ENCODE data around the gene SLC41A2.
"Not testable (repeated sequence)": the region's sequence is repeated elsewhere in the genome, so short reads cannot be mapped to it uniquely, and the experiment has no call there.

SLC41A2 gene

DNA sequence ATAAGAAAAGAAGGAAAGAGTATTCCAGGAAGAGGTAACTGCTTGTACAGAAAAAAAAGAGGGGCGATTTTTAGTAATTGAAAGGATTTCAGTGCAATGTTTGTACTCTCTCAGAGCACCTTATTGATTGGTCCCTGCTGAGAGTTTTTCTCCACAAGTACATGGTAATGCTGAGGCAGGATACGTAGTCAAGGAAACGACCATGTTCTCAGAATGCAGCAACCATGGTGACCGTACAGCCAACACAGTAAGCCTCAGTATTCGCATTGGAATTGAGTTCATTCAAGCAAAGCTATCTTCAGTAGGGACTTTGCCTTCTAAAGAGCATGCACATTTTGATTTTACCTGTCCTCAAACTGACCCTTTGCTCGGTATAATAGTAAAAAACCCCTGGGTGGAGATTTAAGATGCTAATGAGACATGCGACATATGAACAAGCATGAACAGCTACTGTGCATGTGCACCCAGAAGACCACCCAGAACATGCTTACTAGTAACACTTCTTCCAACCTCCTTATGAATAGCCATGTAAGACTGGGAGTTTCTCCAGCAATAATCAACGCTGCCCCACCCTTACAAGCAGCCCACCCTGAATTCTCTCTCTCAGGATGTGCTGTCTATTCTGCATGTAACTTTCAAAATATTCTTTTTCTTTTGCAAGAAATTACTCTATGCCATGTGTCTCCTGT lies 6.2 kb upstream of the SLC41A2 start:
- no peak for DNase-seq (ENCODE audit: low read depth)

- DNase-seq (ENCODE audit: low read depth) = no peak
These were observed 5.7 kb upstream of the SLC41A2 start for GRCh38 chr12:104963757-104964156.

- no peak for DNase-seq (ENCODE audit: low read depth)
These were observed 2.4 kb upstream of the SLC41A2 start for GRCh38 chr12:104960464-104960863.

DNA sequence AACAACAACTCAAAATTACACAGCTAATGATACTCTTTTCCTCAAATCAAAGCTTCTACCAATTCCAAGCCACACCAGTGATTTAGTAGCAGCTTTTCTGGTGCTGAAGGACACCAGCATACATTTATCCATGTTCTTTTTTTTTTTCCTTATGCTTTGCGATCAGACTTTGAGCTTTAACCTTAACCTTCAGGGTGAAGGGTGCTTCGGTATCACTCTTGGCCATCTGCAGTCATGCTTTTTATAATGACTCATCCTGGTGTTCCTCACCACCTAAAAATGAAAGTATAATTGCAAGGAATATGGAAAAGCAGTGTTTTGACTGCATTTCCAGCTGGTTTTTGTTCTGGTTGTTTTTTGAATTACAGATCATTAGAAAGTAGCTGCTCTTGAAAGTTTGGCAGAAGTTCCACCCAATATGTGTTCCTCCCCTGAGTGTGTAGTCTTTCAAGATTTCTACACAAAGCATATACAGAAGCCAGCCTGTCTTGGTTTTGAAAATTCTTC lies 1.3 kb upstream of the SLC41A2 start:
- no peak for DNase-seq (ENCODE audit: low read depth)

- no peak for DNase-seq (ENCODE audit: low read depth)
These were observed 780 bp upstream of the SLC41A2 start for GRCh38 chr12:104958805-104959334.

DNA sequence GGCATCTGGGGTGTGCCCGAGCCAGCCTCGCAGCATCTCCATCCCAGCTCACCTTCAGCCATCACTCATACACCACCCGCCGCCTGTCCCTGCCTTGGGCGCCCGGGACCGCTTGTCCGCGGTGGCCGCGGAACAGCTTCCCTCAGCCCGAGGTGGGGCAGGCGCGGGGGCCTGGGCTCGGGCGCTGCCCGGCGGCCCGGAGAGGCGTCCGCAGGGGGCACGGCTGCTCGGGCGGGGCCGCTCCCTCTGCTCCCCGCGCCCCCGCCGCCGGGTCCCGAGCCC lies 430 bp downstream of the SLC41A2 start:
- peak; percentile 8 for DNase-seq (ENCODE audit: low read depth)

GRCh38 chr12:104956870-104957718 lies 996 bp downstream of the SLC41A2 start:
- no peak for DNase-seq (ENCODE audit: low read depth)

GRCh38 chr12:104955703-104956102 lies 2.4 kb downstream of the SLC41A2 start:
- no peak for DNase-seq (ENCODE audit: low read depth)

- DNase-seq (ENCODE audit: low read depth) = no peak
These were observed 4.8 kb downstream of the SLC41A2 start for GRCh38 chr12:104953323-104953722.

GRCh38 chr12:104952816-104953215 lies 5.3 kb downstream of the SLC41A2 start:
- no peak for DNase-seq (ENCODE audit: low read depth)

DNA sequence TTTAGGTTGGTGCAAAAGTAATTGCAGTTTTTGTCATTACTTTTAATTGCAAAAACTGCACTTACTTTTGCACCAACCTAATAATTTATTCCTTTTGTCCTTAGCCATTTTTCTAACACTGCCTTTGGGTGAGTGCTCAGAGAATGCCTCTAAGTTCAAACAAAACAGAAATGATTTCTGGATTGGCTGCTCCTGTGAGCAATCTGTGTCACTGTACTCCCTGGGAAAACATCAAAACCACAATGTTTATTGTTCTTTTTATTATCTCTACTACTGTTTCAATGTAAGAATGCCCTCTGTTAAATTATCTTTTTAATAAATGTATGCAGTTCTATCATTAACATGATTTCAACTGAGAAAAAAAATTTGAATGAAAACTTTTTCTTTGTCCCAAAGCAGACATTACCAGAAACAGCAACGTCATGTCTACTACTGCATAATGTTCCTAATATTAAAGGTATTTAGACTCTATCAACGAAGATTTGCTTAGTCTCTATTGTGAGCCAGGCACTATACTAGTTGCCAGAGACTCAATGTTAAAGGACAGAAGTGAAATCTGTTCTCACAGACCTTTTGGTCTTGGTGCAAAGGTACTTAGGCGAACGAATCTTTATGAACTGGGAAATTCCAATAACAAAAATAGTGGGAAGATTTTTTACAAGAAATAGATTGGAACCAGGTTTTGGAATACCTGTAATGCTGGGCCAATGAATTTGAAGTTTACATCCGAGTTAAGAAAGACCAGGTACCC lies 6.2 kb downstream of the SLC41A2 start:
- DNase-seq (ENCODE audit: low read depth) = no peak

- DNase-seq (ENCODE audit: low read depth) = not testable (repeated sequence)
These were observed 9.4 kb downstream of the SLC41A2 start for GRCh38 chr12:104948716-104949115.

DNA sequence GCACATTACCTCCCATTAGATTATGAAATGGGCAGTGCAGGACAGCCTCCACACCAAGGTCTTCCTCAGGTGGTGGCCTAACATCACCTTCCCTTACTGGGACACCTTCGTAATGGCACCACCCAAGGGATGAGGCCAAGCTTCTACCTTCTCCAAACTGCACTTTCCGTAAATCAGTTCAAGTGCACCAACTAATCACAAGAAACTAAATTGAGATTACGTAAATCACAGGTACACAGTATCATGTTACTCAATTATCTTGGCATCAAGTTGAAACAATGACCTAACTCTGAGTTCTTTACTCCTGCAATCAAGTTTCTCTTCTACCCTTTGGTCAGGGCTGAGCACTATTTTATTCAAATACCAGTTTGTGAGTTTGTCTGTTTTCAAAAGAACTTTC lies 13.8 kb downstream of the SLC41A2 start:
- no peak for DNase-seq (ENCODE audit: low read depth)

DNA sequence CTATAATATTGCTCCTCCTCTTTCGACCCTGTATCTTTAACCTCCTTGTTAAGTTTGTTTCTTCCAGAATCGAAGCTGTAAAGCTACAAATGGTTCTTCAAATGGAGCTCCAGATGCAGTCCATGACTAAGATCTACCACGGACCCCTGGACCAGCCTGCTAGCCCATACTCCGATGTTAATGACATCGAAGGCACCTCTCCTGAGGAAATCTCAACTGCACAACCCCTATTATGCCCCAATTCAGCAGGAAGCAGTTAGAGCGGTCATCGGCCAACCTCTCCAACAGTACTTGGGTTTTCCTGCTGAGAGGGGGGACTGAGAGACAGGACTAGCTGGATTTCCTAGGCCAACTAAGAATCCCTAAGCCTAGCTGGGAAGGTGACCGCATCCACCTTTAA lies 14.7 kb downstream of the SLC41A2 start:
- not testable (repeated sequence) for DNase-seq (ENCODE audit: low read depth)

GRCh38 chr12:104942075-104942474 lies 16.0 kb downstream of the SLC41A2 start:
- no peak for DNase-seq (ENCODE audit: low read depth)

- DNase-seq (ENCODE audit: low read depth) = no peak
These were observed 16.6 kb downstream of the SLC41A2 start for GRCh38 chr12:104941454-104941853.

- no peak for DNase-seq (ENCODE audit: low read depth)
These were observed 19.0 kb downstream of the SLC41A2 start for GRCh38 chr12:104939089-104939488.

DNA sequence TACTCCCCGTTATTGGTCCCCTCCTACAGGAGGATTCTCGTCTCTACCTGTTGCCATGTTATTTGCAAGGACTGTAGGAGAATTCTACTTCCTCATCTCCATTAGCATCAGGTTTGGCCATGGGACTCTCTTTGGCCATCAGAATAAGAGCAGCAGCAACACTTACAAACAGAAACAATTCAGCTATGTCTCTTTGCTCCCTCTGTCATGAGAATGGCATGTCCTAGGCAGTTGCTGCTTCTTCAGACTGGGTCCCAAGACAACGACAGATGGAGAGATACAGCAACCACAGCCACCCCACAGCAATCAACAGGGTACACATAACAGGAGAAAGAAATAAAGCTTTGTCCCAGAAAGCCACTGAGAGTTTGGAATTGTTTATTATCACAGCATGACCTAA lies 19.7 kb downstream of the SLC41A2 start:
- no peak for DNase-seq (ENCODE audit: low read depth)

DNA sequence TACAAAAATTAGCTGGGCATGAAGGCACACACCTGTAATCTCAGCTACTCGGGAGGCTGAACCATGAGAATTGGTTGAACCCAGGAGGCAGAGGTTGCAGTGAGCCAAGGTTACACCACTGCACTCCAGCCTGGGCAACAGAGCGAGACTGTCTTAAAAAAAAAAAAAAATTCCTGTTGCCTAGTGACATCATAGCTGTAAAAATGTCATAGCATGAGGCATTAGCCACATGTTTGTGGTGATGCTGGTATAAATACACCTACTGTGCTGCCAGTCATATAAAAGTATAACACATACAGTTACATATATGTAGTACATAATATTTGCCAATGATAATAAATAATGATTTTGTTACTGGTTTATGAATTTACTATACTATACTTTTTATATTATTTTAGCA lies 22.2 kb downstream of the SLC41A2 start:
- DNase-seq (ENCODE audit: low read depth) = no peak

DNA sequence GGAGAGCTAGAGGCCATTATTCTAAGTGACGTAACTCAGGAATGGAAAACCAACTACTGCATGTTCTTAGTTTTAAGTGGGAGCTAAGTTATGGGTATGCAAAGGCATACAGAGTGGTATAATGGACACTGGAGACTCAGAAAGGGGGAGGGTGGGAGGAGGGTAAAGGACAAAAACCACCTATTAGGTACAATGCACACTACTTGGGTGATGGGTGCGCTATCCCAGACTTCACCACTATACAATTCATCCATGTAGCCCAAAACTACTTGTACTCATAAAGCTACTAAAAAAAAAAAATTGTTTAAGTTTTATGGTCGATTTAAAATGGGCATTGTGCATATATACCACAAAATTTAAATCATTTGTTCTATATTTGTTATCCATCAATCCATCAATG lies 24.3 kb downstream of the SLC41A2 start:
- no peak for DNase-seq (ENCODE audit: low read depth)

DNA sequence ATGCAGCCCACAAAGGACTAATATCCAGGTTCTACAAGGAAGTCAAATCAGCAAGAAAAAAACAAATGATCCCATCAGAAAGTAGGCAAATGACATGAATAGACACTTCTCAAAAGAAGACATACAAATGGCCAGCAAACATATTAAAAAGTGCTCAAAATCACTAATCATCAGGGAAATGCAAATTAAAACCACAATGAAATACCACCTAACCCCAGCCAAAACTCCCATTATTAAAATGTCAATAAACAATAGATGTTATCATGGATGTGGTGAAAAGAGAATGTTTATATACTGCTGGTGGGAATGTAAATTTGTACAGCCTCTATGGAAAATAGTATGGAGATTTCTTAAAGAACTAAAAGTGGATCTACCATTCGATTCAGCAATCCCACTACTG lies 25.0 kb downstream of the SLC41A2 start:
- no peak for DNase-seq (ENCODE audit: low read depth)
